ENCODE data around the gene ACKR4. TPM values are rescaled to one million over a fixed set of nuclear protein-coding genes. Genes with fewer than 3 reads are reported as not detected.
"Not testable (repeated sequence)": the region's sequence is repeated elsewhere in the genome, so short reads cannot be mapped to it uniquely, and the experiment has no call there.

The ACKR4 gene
- total RNA-seq, 2 donors from 2014 or later: not detected

- no peak overlapping the region for H3K27ac Mint-ChIP-seq
- no peaks in the 10 kb centered on the region for H3K27me3 Mint-ChIP-seq
- H3K36me3 Mint-ChIP-seq: no peaks in the 10 kb centered on the region
- ATAC-seq (no peak), DNase-seq (ENCODE audit: low spot score) (no peak)
- no peaks in the 10 kb centered on the region for H3K4me1 Mint-ChIP-seq (ENCODE audit: low read depth in 2 of 2)
- no peak overlapping the region for H3K4me3 Mint-ChIP-seq
- H3K9me3 Mint-ChIP-seq: no peaks in the 10 kb centered on the region
Measured at GRCh38 chr3:132569153-132569552, 27.9 kb upstream of the ACKR4 start.

GRCh38 chr3:132569580-132569979 lies 27.5 kb upstream of the ACKR4 start:
- Mint-ChIP-seq H3K27ac (no peak overlapping the region), H3K4me3 (no peak overlapping the region), H3K4me1 (ENCODE audit: low read depth in 2 of 2) (no peaks in the 10 kb centered on the region), H3K36me3 (no peaks in the 10 kb centered on the region), H3K27me3 (no peaks in the 10 kb centered on the region), H3K9me3 (no peaks in the 10 kb centered on the region)
- ATAC-seq (no peak), DNase-seq (ENCODE audit: low spot score) (no peak)

- no peaks in the 10 kb centered on the region for H3K36me3 Mint-ChIP-seq
- no peaks in the 10 kb centered on the region for H3K27me3 Mint-ChIP-seq
- no peaks in the 10 kb centered on the region for H3K4me1 Mint-ChIP-seq (ENCODE audit: low read depth in 2 of 2)
- no peak overlapping the region for H3K27ac Mint-ChIP-seq
- no peak for ATAC-seq
- no peak overlapping the region for H3K4me3 Mint-ChIP-seq
- H3K9me3 Mint-ChIP-seq: no peaks in the 10 kb centered on the region
- no peak for DNase-seq (ENCODE audit: low spot score)
Measured at GRCh38 chr3:132570016-132570415, 27.1 kb upstream of the ACKR4 start.

GRCh38 chr3:132573797-132574211 lies 23.3 kb upstream of the ACKR4 start:
- Mint-ChIP-seq H3K4me3 (no peak overlapping the region), H3K4me1 (ENCODE audit: low read depth in 2 of 2) (no peaks in the 10 kb centered on the region), H3K27me3 (no peaks in the 10 kb centered on the region), H3K36me3 (no peaks in the 10 kb centered on the region), H3K9me3 (no peaks in the 10 kb centered on the region), H3K27ac (no peak overlapping the region)
- ATAC-seq (no peak), DNase-seq (ENCODE audit: low spot score) (no peak)

GRCh38 chr3:132587401-132587800 lies 9.7 kb upstream of the ACKR4 start:
- H3K4me3 Mint-ChIP-seq: no peak overlapping the region
- H3K4me1 Mint-ChIP-seq (ENCODE audit: low read depth in 2 of 2): no peaks in the 10 kb centered on the region
- no peak for ATAC-seq
- H3K36me3 Mint-ChIP-seq: peaks cover 7% of the 10 kb centered on the region
- no peak overlapping the region for H3K27ac Mint-ChIP-seq
- peaks cover 4% of the 10 kb centered on the region for H3K9me3 Mint-ChIP-seq
- no peak for DNase-seq (ENCODE audit: low spot score)
- H3K27me3 Mint-ChIP-seq: no peaks in the 10 kb centered on the region

GRCh38 chr3:132592216-132592615 lies 4.9 kb upstream of the ACKR4 start:
- Mint-ChIP-seq H3K4me3 (no peak overlapping the region), H3K36me3 (peaks cover 4% of the 10 kb centered on the region), H3K9me3 (peaks cover 4% of the 10 kb centered on the region), H3K27ac (no peak overlapping the region), H3K27me3 (no peaks in the 10 kb centered on the region), H3K4me1 (ENCODE audit: low read depth in 2 of 2) (no peaks in the 10 kb centered on the region)
- ATAC-seq (no peak), DNase-seq (ENCODE audit: low spot score) (no peak)

GRCh38 chr3:132593241-132593946 lies 3.7 kb upstream of the ACKR4 start:
- Mint-ChIP-seq H3K4me3 (no peak overlapping the region), H3K36me3 (peaks cover 2% of the 10 kb centered on the region), H3K27ac (no peak overlapping the region), H3K4me1 (ENCODE audit: low read depth in 2 of 2) (no peaks in the 10 kb centered on the region), H3K27me3 (no peaks in the 10 kb centered on the region), H3K9me3 (peaks cover 4% of the 10 kb centered on the region)
- DNase-seq (ENCODE audit: low spot score) (no peak), ATAC-seq (no peak)

- H3K27me3 Mint-ChIP-seq: no peaks in the 10 kb centered on the region
- DNase-seq (ENCODE audit: low spot score) (no peak), ATAC-seq (no peak)
- H3K9me3 Mint-ChIP-seq: peaks cover 4% of the 10 kb centered on the region
- H3K4me1 Mint-ChIP-seq (ENCODE audit: low read depth in 2 of 2): no peaks in the 10 kb centered on the region
- H3K4me3 Mint-ChIP-seq: no peak overlapping the region
- H3K36me3 Mint-ChIP-seq: peaks cover 7% of the 10 kb centered on the region
- no peak overlapping the region for H3K27ac Mint-ChIP-seq
Measured at GRCh38 chr3:132593947-132594323, 3.1 kb upstream of the ACKR4 start.

GRCh38 chr3:132594498-132594897 lies 2.6 kb upstream of the ACKR4 start:
- Mint-ChIP-seq H3K27me3 (no peaks in the 10 kb centered on the region), H3K9me3 (peaks cover 4% of the 10 kb centered on the region), H3K27ac (no peak overlapping the region), H3K36me3 (peaks cover 7% of the 10 kb centered on the region), H3K4me1 (ENCODE audit: low read depth in 2 of 2) (no peaks in the 10 kb centered on the region), H3K4me3 (no peak overlapping the region)
- DNase-seq (ENCODE audit: low spot score): no peak
- ATAC-seq: no peak

- DNase-seq (ENCODE audit: low spot score) (no peak), ATAC-seq (no peak)
- Mint-ChIP-seq H3K36me3 (peaks cover 7% of the 10 kb centered on the region), H3K27me3 (no peaks in the 10 kb centered on the region), H3K9me3 (peaks cover 4% of the 10 kb centered on the region), H3K4me3 (no peak overlapping the region), H3K4me1 (ENCODE audit: low read depth in 2 of 2) (no peaks in the 10 kb centered on the region), H3K27ac (no peak overlapping the region)
Measured at GRCh38 chr3:132595014-132595413, 2.1 kb upstream of the ACKR4 start.

- no peaks in the 10 kb centered on the region for H3K27me3 Mint-ChIP-seq
- H3K9me3 Mint-ChIP-seq: no peaks in the 10 kb centered on the region
- ATAC-seq: no peak
- H3K4me3 Mint-ChIP-seq: no peak overlapping the region
- no peak overlapping the region for H3K27ac Mint-ChIP-seq
- peaks cover 7% of the 10 kb centered on the region for H3K36me3 Mint-ChIP-seq
- no peak for DNase-seq (ENCODE audit: low spot score)
- no peaks in the 10 kb centered on the region for H3K4me1 Mint-ChIP-seq (ENCODE audit: low read depth in 2 of 2)
Measured at GRCh38 chr3:132596326-132596725, 744 bp upstream of the ACKR4 start.

- no peaks in the 10 kb centered on the region for H3K9me3 Mint-ChIP-seq
- H3K36me3 Mint-ChIP-seq: peaks cover 7% of the 10 kb centered on the region
- H3K4me3 Mint-ChIP-seq: no peak overlapping the region
- no peaks in the 10 kb centered on the region for H3K27me3 Mint-ChIP-seq
- H3K27ac Mint-ChIP-seq: no peak overlapping the region
- ATAC-seq: no peak
- no peaks in the 10 kb centered on the region for H3K4me1 Mint-ChIP-seq (ENCODE audit: low read depth in 2 of 2)
- no peak for DNase-seq (ENCODE audit: low spot score)
Measured at GRCh38 chr3:132597660-132598059, 590 bp downstream of the ACKR4 start.

- no peak for DNase-seq (ENCODE audit: low spot score)
- no peak overlapping the region for H3K4me3 Mint-ChIP-seq
- no peak for ATAC-seq
- no peaks in the 10 kb centered on the region for H3K27me3 Mint-ChIP-seq
- H3K27ac Mint-ChIP-seq: no peak overlapping the region
- H3K36me3 Mint-ChIP-seq: peaks cover 7% of the 10 kb centered on the region
- H3K9me3 Mint-ChIP-seq: no peaks in the 10 kb centered on the region
- no peaks in the 10 kb centered on the region for H3K4me1 Mint-ChIP-seq (ENCODE audit: low read depth in 2 of 2)
Measured at GRCh38 chr3:132598181-132598580, 1.1 kb downstream of the ACKR4 start.

GRCh38 chr3:132600614-132601013 lies 3.5 kb downstream of the ACKR4 start:
- not testable (repeated sequence) for H3K27me3 Mint-ChIP-seq; H3K27ac Mint-ChIP-seq; H3K36me3 Mint-ChIP-seq; H3K4me3 Mint-ChIP-seq; H3K9me3 Mint-ChIP-seq; H3K4me1 Mint-ChIP-seq (ENCODE audit: low read depth in 2 of 2); ATAC-seq; DNase-seq (ENCODE audit: low spot score)

GRCh38 chr3:132605374-132605792 lies 8.3 kb downstream of the ACKR4 start:
- H3K27me3 Mint-ChIP-seq: no peaks in the 10 kb centered on the region
- DNase-seq (ENCODE audit: low spot score): no peak
- no peak overlapping the region for H3K4me3 Mint-ChIP-seq
- H3K36me3 Mint-ChIP-seq: peaks cover 26% of the 10 kb centered on the region
- no peak for ATAC-seq
- H3K9me3 Mint-ChIP-seq: peaks cover 2% of the 10 kb centered on the region
- no peak overlapping the region for H3K27ac Mint-ChIP-seq
- peaks cover 0 to 2% of the 10 kb centered on the region in 2 donors for H3K4me1 Mint-ChIP-seq (ENCODE audit: low read depth in 2 of 2)
